ENCODE results near the gene PAX8. TPM values are rescaled to one million over a fixed set of nuclear protein-coding genes. Genes with fewer than 3 reads are reported as not detected.
A peak's percentile ranks its signal among the peaks of the same experiment; 100 is the strongest.

The PAX8 gene
- total RNA-seq, 1 donor from 2014 or later: 2.9 TPM

DNA sequence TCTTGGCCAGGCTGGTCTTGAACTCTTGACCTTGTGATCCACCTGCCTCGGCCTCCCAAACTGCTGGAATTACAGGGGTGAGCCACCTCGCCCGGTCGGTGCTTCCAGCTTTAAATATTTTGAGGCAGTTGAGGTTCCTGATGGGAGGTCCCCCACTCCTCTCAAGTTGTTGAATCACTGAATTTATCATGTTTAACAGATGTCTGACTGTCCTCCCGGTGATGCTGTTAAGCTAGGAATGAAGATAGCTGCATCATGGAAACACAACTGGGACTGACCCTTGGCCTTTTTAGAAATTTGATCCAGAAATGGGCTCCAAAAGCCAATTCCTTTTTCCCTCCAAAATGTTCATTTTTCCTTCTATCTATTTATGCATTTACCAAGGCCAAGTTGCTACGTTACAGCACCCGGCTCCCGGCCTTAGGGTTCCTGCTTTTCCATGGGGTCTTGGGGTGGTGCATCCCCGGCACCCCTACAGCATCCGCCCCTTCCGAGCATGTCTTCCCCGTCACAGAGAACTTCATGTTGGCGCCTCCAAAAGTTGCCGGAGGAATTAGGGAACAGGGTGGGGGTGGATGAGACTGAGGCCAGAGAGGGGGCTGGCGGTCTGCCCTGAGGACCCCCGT, 43.9 kb downstream of the PAX8 start:
- Mint-ChIP-seq H3K27ac (no peak overlapping the region), H3K4me3 (no peak overlapping the region)
- no peaks in the 10 kb centered on the region for H3K27me3 ChIP-seq

DNA sequence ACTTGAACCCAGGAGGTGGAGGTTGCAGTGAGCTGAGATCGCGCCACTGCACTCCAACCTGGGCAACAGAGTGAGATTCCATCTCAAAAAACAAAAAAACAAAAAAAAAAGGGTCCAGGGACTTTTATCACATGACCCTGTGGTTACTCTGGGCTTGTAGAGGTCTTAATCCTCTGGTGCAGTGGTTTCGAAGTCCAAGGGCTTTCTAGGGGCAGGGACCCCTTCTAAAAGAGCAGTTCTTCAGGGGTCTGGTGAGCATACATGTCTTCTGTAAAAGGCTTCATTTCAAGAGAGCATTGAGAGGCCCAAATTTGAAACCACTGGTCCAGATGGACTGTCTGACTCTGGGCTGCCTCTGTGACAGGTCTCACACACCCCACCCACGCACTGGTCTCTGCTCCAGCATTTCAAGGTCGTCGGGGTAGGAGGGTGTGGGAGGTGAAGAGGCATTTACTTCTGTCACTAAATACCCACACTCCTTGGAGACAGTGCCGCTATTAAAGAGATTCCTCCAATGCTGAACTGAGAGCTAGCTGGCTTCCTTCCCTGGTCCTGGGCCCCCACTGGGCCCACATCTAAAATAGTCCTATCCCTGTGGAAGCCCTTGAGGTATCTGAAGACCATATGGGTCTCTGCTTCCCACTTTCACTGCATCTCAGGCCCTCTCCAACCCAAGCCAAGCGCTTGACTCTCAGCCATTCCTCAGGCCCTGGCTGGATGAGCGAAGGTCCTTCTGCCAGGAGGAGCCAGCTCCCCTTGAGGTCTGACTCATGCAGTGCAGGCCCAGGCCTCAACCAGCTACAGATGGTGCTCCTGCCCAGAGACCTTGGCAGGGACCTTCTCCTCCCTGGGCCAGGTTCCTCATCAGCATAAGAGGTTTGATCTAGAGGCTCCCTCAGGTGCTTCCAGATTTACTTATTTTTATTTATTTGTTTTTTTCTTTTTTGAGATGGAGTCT, 44.8 kb downstream of the PAX8 start:
- H3F3A ChIP-seq (ENCODE audit: low read depth): no peaks in the 10 kb centered on the region
- no peak overlapping the region for H2AFZ ChIP-seq (replicated peaks)
- H3K4me2 ChIP-seq: no peak overlapping the region
- H3K27me3 Mint-ChIP-seq (ENCODE audit: insufficient read depth, low read depth): peaks cover 14% of the 10 kb centered on the region
- no peak for DNase-seq (ENCODE audit: low spot score)
- H3K27ac Mint-ChIP-seq: peak overlapping the region; percentile 74
- H3K4me1 Mint-ChIP-seq: peaks cover 23% of the 10 kb centered on the region
- TF ChIP-seq EZH2phosphoT487 (IDR thresholded peaks at IDR 0.05) (no peak), EZH2 (IDR thresholded peaks at IDR 0.05) (no peak)
- TF ChIP-seq, protein P1, sequence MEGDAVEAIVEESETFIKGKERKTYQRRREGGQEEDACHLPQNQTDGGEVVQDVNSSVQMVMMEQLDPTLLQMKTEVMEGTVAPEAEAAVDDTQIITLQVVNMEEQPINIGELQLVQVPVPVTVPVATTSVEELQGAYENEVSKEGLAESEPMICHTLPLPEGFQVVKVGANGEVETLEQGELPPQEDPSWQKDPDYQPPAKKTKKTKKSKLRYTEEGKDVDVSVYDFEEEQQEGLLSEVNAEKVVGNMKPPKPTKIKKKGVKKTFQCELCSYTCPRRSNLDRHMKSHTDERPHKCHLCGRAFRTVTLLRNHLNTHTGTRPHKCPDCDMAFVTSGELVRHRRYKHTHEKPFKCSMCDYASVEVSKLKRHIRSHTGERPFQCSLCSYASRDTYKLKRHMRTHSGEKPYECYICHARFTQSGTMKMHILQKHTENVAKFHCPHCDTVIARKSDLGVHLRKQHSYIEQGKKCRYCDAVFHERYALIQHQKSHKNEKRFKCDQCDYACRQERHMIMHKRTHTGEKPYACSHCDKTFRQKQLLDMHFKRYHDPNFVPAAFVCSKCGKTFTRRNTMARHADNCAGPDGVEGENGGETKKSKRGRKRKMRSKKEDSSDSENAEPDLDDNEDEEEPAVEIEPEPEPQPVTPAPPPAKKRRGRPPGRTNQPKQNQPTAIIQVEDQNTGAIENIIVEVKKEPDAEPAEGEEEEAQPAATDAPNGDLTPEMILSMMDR (IDR thresholded peaks at IDR 0.05): no peak
- no peaks in the 10 kb centered on the region for H3K79me2 ChIP-seq (ENCODE audit: low read depth)
- no peaks in the 10 kb centered on the region for H3K4me1 ChIP-seq
- no peak overlapping the region for H3K9ac ChIP-seq
- H3K27ac ChIP-seq: no peak overlapping the region
- peaks cover 14% of the 10 kb centered on the region for H3K36me3 Mint-ChIP-seq
- H3K4me3 ChIP-seq: no peak overlapping the region
- no peaks in the 10 kb centered on the region for H3K9me3 ChIP-seq (ENCODE audit: low read depth)
- H4K20me1 ChIP-seq (ENCODE audit: low read depth): no peaks in the 10 kb centered on the region
- H3K36me3 ChIP-seq: no peaks in the 10 kb centered on the region
- H3K27me3 ChIP-seq: no peaks in the 10 kb centered on the region
- H3K4me3 Mint-ChIP-seq: no peak overlapping the region
- H3K9me3 Mint-ChIP-seq: peaks cover 11% of the 10 kb centered on the region

More for the DNA sequence above, 43.9 kb downstream of the PAX8 start:
- Mint-ChIP-seq H3K4me1 (peaks cover 18% of the 10 kb centered on the region), H3K36me3 (peaks cover 14% of the 10 kb centered on the region), H3K9me3 (peaks cover 11% of the 10 kb centered on the region), H3K27me3 (ENCODE audit: insufficient read depth, low read depth) (peaks cover 12% of the 10 kb centered on the region)
- Histone ChIP-seq H3K4me3 (no peak overlapping the region), H3K79me2 (ENCODE audit: low read depth) (no peaks in the 10 kb centered on the region), H3K4me2 (no peak overlapping the region), H3K4me1 (no peaks in the 10 kb centered on the region), H3K27ac (no peak overlapping the region), H3K9ac (no peak overlapping the region), H3K36me3 (no peaks in the 10 kb centered on the region), H4K20me1 (ENCODE audit: low read depth) (no peaks in the 10 kb centered on the region), H3F3A (ENCODE audit: low read depth) (no peaks in the 10 kb centered on the region), H3K9me3 (ENCODE audit: low read depth) (no peaks in the 10 kb centered on the region), H2AFZ (replicated peaks) (no peak overlapping the region)
- TF ChIP-seq EZH2 (IDR thresholded peaks at IDR 0.05): no peak
- TF ChIP-seq, protein P1 (IDR thresholded peaks at IDR 0.05): no peak
- no peak for TF ChIP-seq EZH2phosphoT487 (IDR thresholded peaks at IDR 0.05)
- no peak for DNase-seq (ENCODE audit: low spot score)

DNA sequence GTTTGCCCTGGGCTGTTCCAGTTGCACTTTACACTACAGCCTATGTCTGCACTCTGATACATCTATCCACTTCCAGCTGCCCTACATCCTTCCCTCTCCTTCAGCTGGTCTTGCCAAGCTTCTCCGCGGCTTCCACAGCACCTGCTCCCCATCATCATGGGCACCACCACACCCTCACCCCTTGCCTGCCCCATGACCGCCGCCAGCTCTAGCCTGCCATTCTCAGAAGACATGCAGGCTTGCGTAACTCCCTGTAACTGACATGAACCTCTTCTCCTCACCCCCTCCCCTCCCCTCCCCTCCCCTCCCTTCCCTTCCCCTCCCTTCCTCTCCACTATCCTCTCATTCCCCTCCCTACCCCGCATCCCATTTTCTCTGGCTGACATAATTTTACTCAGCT, 46.0 kb downstream of the PAX8 start:
- no peak for DNase-seq (ENCODE audit: low spot score)
- Mint-ChIP-seq H3K36me3 (peaks cover 16% of the 10 kb centered on the region), H3K4me3 (no peak overlapping the region), H3K27me3 (ENCODE audit: insufficient read depth, low read depth) (peaks cover 21% of the 10 kb centered on the region), H3K4me1 (peaks cover 32% of the 10 kb centered on the region), H3K27ac (no peak overlapping the region), H3K9me3 (peaks cover 13% of the 10 kb centered on the region)
- Histone ChIP-seq H3K9me3 (ENCODE audit: low read depth) (no peaks in the 10 kb centered on the region), H3K4me2 (no peak overlapping the region), H3K79me2 (ENCODE audit: low read depth) (no peaks in the 10 kb centered on the region), H3K27ac (no peak overlapping the region), H3F3A (ENCODE audit: low read depth) (no peaks in the 10 kb centered on the region), H4K20me1 (ENCODE audit: low read depth) (no peaks in the 10 kb centered on the region), H3K27me3 (no peaks in the 10 kb centered on the region), H3K4me3 (no peak overlapping the region), H3K36me3 (no peaks in the 10 kb centered on the region), H3K4me1 (no peaks in the 10 kb centered on the region), H3K9ac (no peak overlapping the region), H2AFZ (replicated peaks) (no peak overlapping the region)
- no peak for TF ChIP-seq EZH2 (IDR thresholded peaks at IDR 0.05)
